RWPE2 (cell line): ENCODE results near the gene STX7.
A peak's percentile ranks its signal among the peaks of the same experiment; 100 is the strongest.

Source experiments
- ATAC-seq: fragments of 200-7000 bp; cut with Tn5 transposase; 3 replicates; pipeline ENCODE4 v1.9.1; 2021; ENCODE audit warnings: low read depth
- DNase-seq: peaks from one replicate; pipeline ENCODE4 v3.0.0-alpha.2; 2020; ENCODE audit warnings: low spot score
- H3K27ac ChIP-seq: fragments of 450-650 bp; 2 replicates; pipeline ENCODE4 v1.5.1; 2017; ENCODE audit warnings: mild to moderate bottlenecking; ENCODE audit not compliant: poor library complexity, severe bottlenecking
- H3K27me3 ChIP-seq: fragments of 250-450 bp; sonication (Bioruptor Pico); 2 replicates; pipeline ENCODE4 v1.5.1; 2021; ENCODE audit warnings: mild to moderate bottlenecking, moderate library complexity; ENCODE audit not compliant: insufficient read depth, poor library complexity, severe bottlenecking
- H3K36me3 ChIP-seq: fragments of 250-450 bp; sonication (Bioruptor Pico); 2 replicates; pipeline ENCODE4 v1.5.1; 2020; ENCODE audit warnings: low read depth, mild to moderate bottlenecking, moderate library complexity
- H3K4me1 ChIP-seq: fragments of 250-450 bp; sonication (Bioruptor Pico); 2 replicates; pipeline ENCODE4 v1.5.1; 2021; ENCODE audit warnings: mild to moderate bottlenecking, moderate library complexity; ENCODE audit not compliant: insufficient read depth, poor library complexity, severe bottlenecking
- H3K4me3 ChIP-seq: fragments of 250-450 bp; sonication (Bioruptor Pico); 2 replicates; pipeline ENCODE4 v1.5.1; 2021; ENCODE audit warnings: mild to moderate bottlenecking, moderate library complexity; ENCODE audit not compliant: severe bottlenecking
- H3K9me3 ChIP-seq: fragments of 250-450 bp; sonication (Bioruptor Pico); 2 replicates; pipeline ENCODE4 v1.5.1; 2021; ENCODE audit warnings: mild to moderate bottlenecking, moderate library complexity; ENCODE audit not compliant: severe bottlenecking
- TF ChIP-seq, protein P1 (sequence below): fragments of 450-650 bp; IDR thresholded peaks from one replicate; pipeline ENCODE4 v1.5.1; 2017; ENCODE audit warnings: mild to moderate bottlenecking, moderate library complexity; ENCODE audit not compliant: poor library complexity, severe bottlenecking

Gene STX7

DNA sequence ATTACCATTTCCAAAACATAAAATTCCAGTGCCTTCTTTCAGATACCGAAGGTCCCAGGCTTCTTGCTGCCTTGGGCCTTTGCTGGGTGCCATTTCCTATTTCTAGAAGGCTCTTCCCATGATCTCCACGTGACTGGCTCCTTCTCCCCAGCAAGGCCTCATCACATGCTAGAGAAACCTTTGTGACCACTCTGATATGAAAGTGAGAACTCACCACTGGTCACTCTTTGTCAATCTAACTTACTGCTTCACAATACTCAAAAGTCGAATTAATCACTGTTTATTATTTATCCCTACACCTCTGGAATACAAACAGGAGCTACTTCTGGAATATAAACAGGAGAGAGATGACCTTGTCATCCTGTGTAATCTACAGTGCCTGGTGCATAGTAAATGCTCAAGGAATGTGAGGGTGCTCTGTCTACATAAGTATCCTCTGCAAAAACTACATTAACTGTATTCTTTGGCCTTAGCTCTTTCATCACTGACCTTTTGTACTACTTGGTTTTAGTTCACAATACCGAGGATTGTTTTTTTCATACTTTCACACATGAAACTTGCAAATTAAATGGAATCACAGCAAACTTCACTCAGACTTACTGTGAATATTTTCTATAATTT, 1.6 kb downstream of the STX7 start:
- TF ChIP-seq, protein P1, sequence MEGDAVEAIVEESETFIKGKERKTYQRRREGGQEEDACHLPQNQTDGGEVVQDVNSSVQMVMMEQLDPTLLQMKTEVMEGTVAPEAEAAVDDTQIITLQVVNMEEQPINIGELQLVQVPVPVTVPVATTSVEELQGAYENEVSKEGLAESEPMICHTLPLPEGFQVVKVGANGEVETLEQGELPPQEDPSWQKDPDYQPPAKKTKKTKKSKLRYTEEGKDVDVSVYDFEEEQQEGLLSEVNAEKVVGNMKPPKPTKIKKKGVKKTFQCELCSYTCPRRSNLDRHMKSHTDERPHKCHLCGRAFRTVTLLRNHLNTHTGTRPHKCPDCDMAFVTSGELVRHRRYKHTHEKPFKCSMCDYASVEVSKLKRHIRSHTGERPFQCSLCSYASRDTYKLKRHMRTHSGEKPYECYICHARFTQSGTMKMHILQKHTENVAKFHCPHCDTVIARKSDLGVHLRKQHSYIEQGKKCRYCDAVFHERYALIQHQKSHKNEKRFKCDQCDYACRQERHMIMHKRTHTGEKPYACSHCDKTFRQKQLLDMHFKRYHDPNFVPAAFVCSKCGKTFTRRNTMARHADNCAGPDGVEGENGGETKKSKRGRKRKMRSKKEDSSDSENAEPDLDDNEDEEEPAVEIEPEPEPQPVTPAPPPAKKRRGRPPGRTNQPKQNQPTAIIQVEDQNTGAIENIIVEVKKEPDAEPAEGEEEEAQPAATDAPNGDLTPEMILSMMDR, result no peak

DNA sequence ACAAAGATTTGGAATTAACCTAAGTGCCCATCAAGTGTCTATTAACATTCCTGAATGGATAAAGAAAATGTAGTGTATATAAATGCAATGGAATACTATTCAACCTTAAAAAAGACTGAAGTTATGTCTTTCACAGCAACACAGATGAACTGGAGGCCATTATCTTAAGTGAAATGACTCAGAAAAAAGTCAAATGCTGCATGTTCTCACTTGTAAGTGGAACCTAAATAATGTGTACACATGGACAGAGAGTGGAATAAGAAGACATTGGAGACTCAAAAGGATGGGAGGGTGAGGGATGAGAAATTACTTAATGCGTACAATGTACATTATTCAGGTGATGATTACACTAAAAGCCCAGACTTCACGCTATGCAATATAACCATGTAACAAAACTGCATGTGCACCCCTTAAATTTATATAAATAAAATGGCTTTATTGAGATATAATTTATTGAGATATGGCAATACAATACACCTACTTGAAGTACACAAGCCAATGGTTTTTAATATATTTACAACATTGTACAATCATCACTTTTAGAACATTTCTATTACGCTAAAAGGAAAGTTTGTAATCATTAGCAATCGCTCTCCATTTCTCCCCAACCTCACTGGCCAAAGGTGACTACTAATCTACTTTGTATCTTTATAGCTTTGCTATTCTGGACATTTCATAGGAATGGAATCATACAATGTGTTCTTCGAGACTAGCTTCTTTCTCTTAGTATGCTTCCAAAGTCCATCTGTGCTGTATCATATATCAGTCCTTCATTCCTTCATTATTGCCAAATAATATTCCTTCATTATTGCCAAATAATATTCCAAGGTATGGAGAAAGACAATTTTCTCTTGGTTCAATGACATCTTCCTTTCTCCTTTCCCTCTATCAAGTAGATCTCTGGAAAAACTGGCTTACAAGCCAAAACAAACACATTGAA, 5.8 kb downstream of the STX7 start:
- DNase-seq, result no peak
- Histone ChIP-seq H3K9me3 (peaks cover 4% of the 10 kb centered on the region), H3K36me3 (peaks cover 6% of the 10 kb centered on the region; the same call in 1 of the 2 replicates), H3K4me3 (no peak overlapping the region), H3K27me3 (no peaks in the 10 kb centered on the region), H3K4me1 (peaks cover 11% of the 10 kb centered on the region), H3K27ac (no peak overlapping the region)
- ATAC-seq, result no peak
- TF ChIP-seq, protein P1, result no peak

More for the DNA sequence above, 1.6 kb downstream of the STX7 start:
- DNase-seq, result no peak
- H3K27ac ChIP-seq, result no peak overlapping the region
- H3K9me3 ChIP-seq, result peaks cover 4% of the 10 kb centered on the region
- H3K4me1 ChIP-seq, result peaks cover 16% of the 10 kb centered on the region
- H3K27me3 ChIP-seq, result no peaks in the 10 kb centered on the region
- no peaks in the 10 kb centered on the region for H3K36me3 ChIP-seq
- peak overlapping the region; percentile 78 for H3K4me3 ChIP-seq
- ATAC-seq, result no peak

DNA sequence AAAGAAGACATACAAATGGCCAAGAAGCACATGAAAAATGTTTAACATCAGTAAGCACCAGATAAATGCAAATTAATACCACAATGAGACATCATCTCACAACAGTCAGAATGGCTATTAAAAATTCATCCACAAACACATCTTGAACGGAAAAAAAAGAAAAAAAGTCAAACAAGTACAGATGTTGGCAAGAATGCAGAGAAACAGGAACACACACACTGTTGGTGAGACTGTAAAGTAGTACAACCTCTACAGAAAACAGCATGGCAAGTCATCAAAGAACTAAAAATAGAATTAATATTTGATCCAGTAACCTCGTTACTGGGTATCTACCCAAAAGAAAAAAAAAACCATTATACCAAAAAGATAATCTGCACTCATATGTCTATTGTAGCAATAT, 6.5 kb downstream of the STX7 start:
- Histone ChIP-seq H3K27ac (no peak overlapping the region), H3K27me3 (no peaks in the 10 kb centered on the region), H3K36me3 (peaks cover 9% of the 10 kb centered on the region; the same call in 1 of the 2 replicates), H3K4me3 (no peak overlapping the region), H3K4me1 (peaks cover 7% of the 10 kb centered on the region), H3K9me3 (no peaks in the 10 kb centered on the region)
- TF ChIP-seq, protein P1, result no peak
- ATAC-seq (no peak), DNase-seq (no peak)

DNA sequence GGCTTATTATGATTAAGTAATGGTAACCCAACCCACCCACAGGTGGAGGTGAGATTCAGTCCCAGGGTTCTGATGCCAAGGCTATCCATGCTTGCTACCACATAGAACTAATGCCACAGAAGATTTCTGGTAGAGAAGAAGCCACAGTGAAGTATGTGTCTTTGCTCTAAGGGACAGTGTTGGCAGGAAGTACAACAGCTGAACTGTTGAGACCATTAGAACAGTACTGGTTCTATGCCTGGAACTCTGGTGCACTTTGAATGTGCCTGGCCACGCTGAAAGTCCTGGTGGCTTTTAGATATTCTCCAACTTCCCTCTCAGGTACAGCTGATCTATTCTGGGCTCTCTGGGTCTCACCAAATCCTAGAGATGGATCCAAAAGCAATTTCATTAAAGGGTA, 7.8 kb downstream of the STX7 start:
- Histone ChIP-seq H3K27ac (no peak overlapping the region), H3K9me3 (no peaks in the 10 kb centered on the region), H3K36me3 (peaks cover 9% of the 10 kb centered on the region; the same call in 1 of the 2 replicates), H3K4me1 (peaks cover under 1% of the 10 kb centered on the region), H3K27me3 (no peaks in the 10 kb centered on the region), H3K4me3 (no peak overlapping the region)
- no peak for DNase-seq
- TF ChIP-seq, protein P1, result no peak
- no peak for ATAC-seq
